ENCODE results near the gene KLHL29. TPM values are rescaled to one million over a fixed set of nuclear protein-coding genes. Genes with fewer than 3 reads are reported as not detected.

Gene KLHL29
- polyA plus RNA-seq, 1 donor, result 11.9 TPM

GRCh38 chr2:23684395-23685176 lies 299.6 kb downstream of the KLHL29 start:
- no peak for DNase-seq

GRCh38 chr2:23685181-23685580 lies 300.2 kb downstream of the KLHL29 start:
- DNase-seq, result no peak

GRCh38 chr2:23685706-23686105 lies 300.7 kb downstream of the KLHL29 start:
- no peak for DNase-seq

- no peak for DNase-seq
These were observed 301.5 kb downstream of the KLHL29 start for GRCh38 chr2:23686405-23687029.

GRCh38 chr2:23687214-23687613 lies 302.2 kb downstream of the KLHL29 start:
- no peak for DNase-seq

- DNase-seq, result no peak
These were observed 302.7 kb downstream of the KLHL29 start for GRCh38 chr2:23687713-23688112.

GRCh38 chr2:23688486-23689130 lies 303.6 kb downstream of the KLHL29 start:
- no peak for DNase-seq

GRCh38 chr2:23689131-23689700 lies 304.2 kb downstream of the KLHL29 start:
- no peak for DNase-seq

GRCh38 chr2:23689891-23690290 lies 304.9 kb downstream of the KLHL29 start:
- no peak for DNase-seq

- no peak for DNase-seq
These were observed 305.6 kb downstream of the KLHL29 start for GRCh38 chr2:23690421-23691105.

GRCh38 chr2:23691106-23691470 lies 306.1 kb downstream of the KLHL29 start:
- no peak for DNase-seq

GRCh38 chr2:23691565-23691964 lies 306.6 kb downstream of the KLHL29 start:
- no peak for DNase-seq

- no peak for DNase-seq
These were observed 307.3 kb downstream of the KLHL29 start for GRCh38 chr2:23692263-23692662.

- DNase-seq, result no peak
These were observed 308.0 kb downstream of the KLHL29 start for GRCh38 chr2:23692851-23693605.

- DNase-seq, result no peak
These were observed 308.6 kb downstream of the KLHL29 start for GRCh38 chr2:23693606-23693951.

GRCh38 chr2:23694058-23695045 lies 309.4 kb downstream of the KLHL29 start:
- no peak for DNase-seq

GRCh38 chr2:23695214-23695889 lies 310.4 kb downstream of the KLHL29 start:
- DNase-seq, result no peak

GRCh38 chr2:23695890-23696751 lies 311.1 kb downstream of the KLHL29 start:
- no peak for DNase-seq

- no peak for DNase-seq
These were observed 311.7 kb downstream of the KLHL29 start for GRCh38 chr2:23696752-23697045.
